ENCODE results near the gene MYCN.

MYCN gene

GRCh38 chr2:15939556-15939853 lies 845 bp upstream of the MYCN start:
- no peak for DNase-seq (ENCODE audit: low read depth)
- no peak for TF ChIP-seq CTCF (IDR thresholded peaks at IDR 0.05; ENCODE audit: low read depth, low read length)
- TF ChIP-seq MAX (IDR thresholded peaks at IDR 0.05; ENCODE audit: low read depth, low read length) = no peak
- no peak for TF ChIP-seq MYC (IDR thresholded peaks at IDR 0.05; ENCODE audit: low read depth, low read length)
- TF ChIP-seq POLR2A (IDR thresholded peaks at IDR 0.05; ENCODE audit: extremely low read depth, insufficient read length) = no peak
- no peak overlapping the region for H3K4me3 ChIP-seq (ENCODE audit: low read depth, low read length)

GRCh38 chr2:15940661-15941480 lies 521 bp downstream of the MYCN start:
- H3K4me3 ChIP-seq (ENCODE audit: low read depth, low read length) = no peak overlapping the region
- TF ChIP-seq MYC (IDR thresholded peaks at IDR 0.05; ENCODE audit: low read depth, low read length) = no peak
- no peak for TF ChIP-seq MAX (IDR thresholded peaks at IDR 0.05; ENCODE audit: low read depth, low read length)
- no peak for TF ChIP-seq POLR2A (IDR thresholded peaks at IDR 0.05; ENCODE audit: extremely low read depth, insufficient read length)
- TF ChIP-seq CTCF (IDR thresholded peaks at IDR 0.05; ENCODE audit: low read depth, low read length) = no peak
- DNase-seq (ENCODE audit: low read depth) = no peak

GRCh38 chr2:15941481-15941850 lies 1.1 kb downstream of the MYCN start:
- no peak for DNase-seq (ENCODE audit: low read depth)
- TF ChIP-seq POLR2A (IDR thresholded peaks at IDR 0.05; ENCODE audit: extremely low read depth, insufficient read length) (no peak), MYC (IDR thresholded peaks at IDR 0.05; ENCODE audit: low read depth, low read length) (no peak), CTCF (IDR thresholded peaks at IDR 0.05; ENCODE audit: low read depth, low read length) (no peak), MAX (IDR thresholded peaks at IDR 0.05; ENCODE audit: low read depth, low read length) (no peak)
- no peak overlapping the region for H3K4me3 ChIP-seq (ENCODE audit: low read depth, low read length)

- no peak for TF ChIP-seq POLR2A (IDR thresholded peaks at IDR 0.05; ENCODE audit: extremely low read depth, insufficient read length)
- no peak for TF ChIP-seq CTCF (IDR thresholded peaks at IDR 0.05; ENCODE audit: low read depth, low read length)
- TF ChIP-seq MYC (IDR thresholded peaks at IDR 0.05; ENCODE audit: low read depth, low read length) = no peak
- TF ChIP-seq MAX (IDR thresholded peaks at IDR 0.05; ENCODE audit: low read depth, low read length) = no peak
- no peak for DNase-seq (ENCODE audit: low read depth)
- no peak overlapping the region for H3K4me3 ChIP-seq (ENCODE audit: low read depth, low read length)
Observed at GRCh38 chr2:15941871-15942710, 1.7 kb downstream of the MYCN start.

GRCh38 chr2:15942711-15943345 lies 2.5 kb downstream of the MYCN start:
- no peak overlapping the region for H3K4me3 ChIP-seq (ENCODE audit: low read depth, low read length)
- no peak for TF ChIP-seq MAX (IDR thresholded peaks at IDR 0.05; ENCODE audit: low read depth, low read length)
- TF ChIP-seq CTCF (IDR thresholded peaks at IDR 0.05; ENCODE audit: low read depth, low read length) = no peak
- no peak for TF ChIP-seq POLR2A (IDR thresholded peaks at IDR 0.05; ENCODE audit: extremely low read depth, insufficient read length)
- no peak for TF ChIP-seq MYC (IDR thresholded peaks at IDR 0.05; ENCODE audit: low read depth, low read length)
- no peak for DNase-seq (ENCODE audit: low read depth)

All from NB4 (cell line).